HG02943 (cell line): ENCODE data around the gene B4GALNT3.

Source experiments
- ATAC-seq: cut with Tn5 transposase; IDR thresholded peaks from one replicate; pipeline ENCODE4 v1.9.1; 2021; ENCODE audit warnings: mild to moderate bottlenecking, low read depth, moderate library complexity; ENCODE audit not compliant: unreplicated experiment

B4GALNT3 gene

DNA sequence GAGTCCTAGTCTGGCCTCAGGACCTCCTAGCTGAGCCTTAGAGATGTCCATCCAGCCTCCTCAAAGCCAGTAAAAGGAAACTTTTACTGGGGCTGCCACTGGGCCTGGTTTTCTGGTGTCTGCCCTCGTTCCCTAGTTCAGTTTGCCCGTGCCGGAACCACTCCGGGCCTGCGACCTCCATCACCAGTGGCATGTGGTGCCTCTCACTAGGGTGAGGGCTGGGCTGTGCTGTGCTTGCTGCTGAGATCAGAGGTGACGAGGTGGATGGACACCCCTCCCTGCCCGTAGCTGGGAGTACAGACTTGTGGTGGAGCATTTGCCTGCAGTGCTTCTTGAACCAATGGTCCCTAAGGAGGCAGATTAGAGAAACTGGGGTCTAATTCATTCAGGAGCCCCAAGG, 75.7 kb downstream of the B4GALNT3 start:
- no peak for ATAC-seq

GRCh38 chr12:536751-537245, 77.1 kb downstream of the B4GALNT3 start:
- ATAC-seq, result no peak

GRCh38 chr12:537772-538171, 78.0 kb downstream of the B4GALNT3 start:
- no peak for ATAC-seq

- no peak for ATAC-seq
These were observed 79.2 kb downstream of the B4GALNT3 start for GRCh38 chr12:538731-539539.

- no peak for ATAC-seq
These were observed 80.0 kb downstream of the B4GALNT3 start for GRCh38 chr12:539540-540310.

DNA sequence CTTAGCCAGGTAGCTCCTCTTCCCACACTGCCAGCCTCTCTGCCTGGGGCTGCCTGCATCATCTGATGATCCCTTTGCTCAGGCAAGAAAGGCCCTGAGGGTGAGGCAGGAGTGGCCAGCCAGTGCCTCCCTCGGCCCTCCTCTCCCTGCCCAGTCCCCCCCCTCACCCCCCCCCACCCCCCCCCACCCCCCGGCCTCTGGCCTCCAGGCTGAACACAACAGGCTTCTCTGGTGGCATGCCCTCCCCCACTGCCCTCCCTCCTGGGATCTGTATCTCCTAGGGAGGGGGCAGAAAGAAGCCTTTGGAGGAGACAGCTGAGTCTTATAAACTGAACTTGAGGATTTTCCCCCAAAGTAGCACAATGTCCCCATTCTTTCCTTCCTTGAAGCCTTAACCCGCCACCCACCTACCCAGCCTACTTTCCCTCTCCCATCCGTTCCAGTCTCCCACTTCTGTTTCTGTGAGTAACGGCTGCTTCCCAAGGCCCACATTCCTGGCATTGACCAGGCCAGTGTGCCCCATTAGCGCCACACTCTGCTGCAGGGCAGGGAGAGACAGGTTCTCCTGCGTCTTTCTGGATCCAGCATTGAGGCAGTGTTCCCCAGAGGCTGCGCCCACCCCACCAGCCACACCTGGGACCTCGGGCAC, 82.1 kb downstream of the B4GALNT3 start:
- ATAC-seq, result no peak

- no peak for ATAC-seq
These were observed 82.8 kb downstream of the B4GALNT3 start for GRCh38 chr12:542395-543113.

- no peak for ATAC-seq
These were observed 83.3 kb downstream of the B4GALNT3 start for GRCh38 chr12:543114-543451.

DNA sequence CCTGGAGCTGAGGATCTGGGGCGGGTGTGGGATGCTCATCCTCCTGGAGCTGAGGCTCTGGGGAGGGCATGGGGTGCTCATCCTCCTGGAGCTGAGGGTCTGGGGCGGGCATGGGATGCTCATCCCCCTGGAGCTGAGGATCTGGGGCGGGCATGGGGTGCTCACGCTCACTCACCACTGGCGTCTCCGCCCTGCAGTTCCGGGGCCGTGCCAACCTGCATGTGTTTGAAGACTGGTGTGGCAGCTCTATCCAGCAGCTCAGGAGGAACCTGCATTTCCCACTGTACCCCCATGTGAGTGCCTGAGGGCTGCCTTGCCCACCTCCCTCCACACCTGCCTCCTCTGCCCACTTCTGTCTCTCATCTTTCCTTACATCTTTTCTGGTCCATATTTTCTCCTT, 84.4 kb downstream of the B4GALNT3 start:
- ATAC-seq, result no peak

DNA sequence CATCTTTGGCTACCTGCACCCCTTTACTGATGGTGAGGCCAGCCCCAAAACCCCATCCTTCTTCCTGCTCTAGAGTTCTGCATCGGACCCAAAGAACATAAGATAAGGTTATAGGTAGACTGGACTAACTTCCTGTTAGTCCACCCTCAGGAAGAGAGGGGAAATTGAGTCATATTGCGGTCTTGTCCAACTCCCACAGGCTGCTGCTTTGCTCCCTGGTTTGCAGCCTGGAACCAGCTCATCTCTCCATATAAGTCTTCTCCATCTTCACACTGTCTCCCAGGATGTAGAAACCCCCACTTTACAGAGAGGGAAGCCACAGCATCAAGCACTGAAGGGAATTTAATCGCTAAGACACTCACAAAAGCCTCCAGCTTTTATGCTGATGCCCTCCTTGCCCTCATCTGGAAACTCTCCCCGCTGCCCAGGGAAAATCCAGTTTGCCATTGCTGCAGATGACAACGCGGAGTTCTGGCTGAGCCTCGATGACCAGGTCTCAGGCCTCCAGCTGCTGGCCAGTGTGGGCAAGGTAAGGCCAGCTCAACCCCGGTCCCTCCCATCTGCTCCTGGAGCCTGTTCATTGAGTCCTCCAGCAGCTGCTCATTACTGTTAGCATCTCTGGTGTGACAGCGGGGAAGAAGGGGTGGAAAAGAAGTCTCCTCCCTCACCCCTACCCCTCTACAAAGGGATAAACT, 85.3 kb downstream of the B4GALNT3 start:
- no peak for ATAC-seq

GRCh38 chr12:545835-546234, 86.1 kb downstream of the B4GALNT3 start:
- no peak for ATAC-seq

DNA sequence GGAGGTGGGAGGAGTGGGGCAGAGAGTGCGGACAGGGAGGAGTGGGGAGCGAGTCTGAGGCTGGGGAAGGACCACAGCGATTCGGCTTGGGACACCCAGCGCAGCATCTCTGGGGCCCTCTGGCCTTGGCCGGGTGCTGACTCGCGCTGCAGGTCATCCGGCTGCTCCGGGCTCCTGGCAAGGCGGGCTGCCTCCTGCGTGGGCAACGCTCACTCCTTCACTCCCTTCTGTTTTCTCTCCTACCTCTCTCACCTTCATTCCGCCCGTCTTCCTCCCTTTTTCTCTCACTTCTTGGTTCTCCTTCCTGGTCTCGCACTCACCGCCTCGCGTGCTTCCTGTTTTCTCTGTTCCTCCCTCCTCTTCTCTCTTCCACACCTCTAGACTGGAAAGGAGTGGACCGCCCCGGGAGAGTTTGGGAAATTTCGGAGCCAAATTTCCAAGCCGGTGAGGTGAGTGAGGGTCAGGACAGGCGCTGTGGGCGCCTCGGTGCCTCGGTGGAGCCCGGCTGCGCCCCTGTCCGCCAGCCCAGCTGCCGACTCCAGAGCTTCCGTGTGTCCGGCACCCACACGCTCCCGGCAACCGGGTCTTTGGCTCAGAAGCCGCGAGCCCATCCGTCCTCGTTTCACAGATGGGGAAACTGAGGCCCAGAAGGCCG, 86.7 kb downstream of the B4GALNT3 start:
- ATAC-seq, result no peak

DNA sequence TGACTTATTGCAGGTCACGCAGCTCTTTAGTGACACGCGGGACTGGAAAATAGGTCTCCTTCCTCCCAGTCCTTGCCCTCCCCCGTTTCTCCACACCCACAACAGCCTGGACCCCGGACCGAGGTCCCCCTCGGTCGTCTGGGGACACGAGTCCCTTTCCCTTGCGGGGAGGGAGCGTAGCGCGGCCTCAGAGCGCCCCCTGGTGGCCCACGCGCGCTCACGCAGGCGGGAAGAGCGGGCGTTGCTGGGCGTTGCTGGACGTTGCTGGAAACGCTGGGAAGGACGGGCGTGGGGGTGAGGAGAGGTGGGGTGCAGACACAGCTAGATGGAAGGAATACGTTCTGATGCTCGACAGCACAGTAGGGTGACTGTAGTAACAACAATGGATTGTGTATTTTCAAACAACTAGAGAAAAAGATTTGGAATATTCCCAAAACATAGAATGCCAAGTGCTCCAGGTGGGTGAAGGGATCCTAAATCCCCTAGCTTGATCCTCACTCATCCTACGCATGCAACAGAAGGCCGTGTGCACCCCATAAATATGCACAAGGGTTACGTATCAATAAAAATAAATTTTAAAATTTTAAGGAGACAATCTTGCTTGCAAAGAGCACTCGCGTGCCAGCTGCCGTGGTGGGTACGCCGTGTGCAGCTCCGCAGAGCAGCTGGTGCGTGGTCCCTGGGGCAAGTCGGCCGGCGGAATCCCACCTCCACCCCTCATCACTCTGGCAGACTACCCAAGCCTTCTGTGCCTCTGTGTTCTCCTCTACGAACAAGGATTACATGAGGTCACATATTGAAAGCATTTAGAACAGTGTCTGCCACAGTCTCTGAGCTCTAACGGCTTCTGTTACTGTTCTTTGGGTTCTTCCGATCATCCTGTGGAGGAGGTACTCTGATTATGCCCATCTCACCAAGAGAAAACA, 87.4 kb downstream of the B4GALNT3 start:
- no peak for ATAC-seq

DNA sequence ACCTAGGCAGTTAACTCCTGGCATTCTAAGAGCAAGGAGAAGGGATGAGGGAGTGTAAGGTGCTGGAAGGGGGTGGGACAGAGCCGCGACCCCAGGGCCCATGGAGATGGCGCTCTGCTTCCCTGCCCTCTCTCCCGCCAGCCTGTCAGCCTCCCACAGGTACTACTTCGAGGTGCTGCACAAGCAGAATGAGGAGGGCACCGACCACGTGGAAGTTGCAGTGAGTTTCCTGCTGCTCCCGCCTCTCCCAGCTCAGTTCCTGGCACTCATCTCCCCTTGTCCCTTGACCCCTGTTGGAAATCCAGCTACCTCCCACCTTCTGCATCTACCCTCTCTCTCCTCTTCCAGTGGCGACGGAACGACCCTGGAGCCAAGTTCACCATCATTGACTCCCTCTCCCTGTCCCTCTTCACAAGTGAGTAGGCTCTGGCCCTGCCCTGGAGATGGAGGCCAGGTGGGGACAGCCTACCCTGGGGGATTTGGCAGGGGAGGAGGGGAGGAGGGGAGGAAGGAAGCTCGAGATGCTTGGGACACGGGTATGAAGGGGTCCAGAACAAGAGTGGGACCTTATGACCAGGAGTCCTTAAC, 88.2 kb downstream of the B4GALNT3 start:
- no peak for ATAC-seq

DNA sequence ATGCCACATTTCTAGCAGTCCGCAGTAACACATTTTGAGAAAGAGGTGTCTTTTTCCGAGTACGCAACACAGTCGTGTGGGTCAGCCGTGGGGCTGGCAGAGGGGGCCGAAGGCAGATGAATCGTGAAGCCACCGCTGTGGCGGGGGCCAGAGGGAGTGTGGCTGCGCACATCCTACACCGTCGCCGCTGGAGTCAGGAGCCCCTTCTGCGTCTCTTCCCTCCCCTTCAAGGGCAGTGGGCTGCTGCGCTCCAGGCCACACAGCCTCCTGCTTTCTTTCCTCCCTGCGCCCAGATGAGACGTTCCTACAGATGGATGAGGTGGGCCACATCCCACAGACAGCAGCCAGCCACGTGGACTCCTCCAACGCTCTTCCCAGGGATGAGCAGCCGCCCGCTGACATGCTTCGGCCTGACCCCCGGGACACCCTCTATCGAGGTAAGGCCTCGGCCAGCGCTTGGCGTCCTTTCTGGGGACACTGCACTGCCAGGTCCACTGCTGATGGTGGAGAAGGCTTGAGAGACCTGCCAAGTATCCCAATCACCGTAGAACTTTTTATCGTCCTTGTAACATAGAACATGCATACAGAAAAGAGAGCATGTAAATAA, 89.8 kb downstream of the B4GALNT3 start:
- ATAC-seq, result no peak

- ATAC-seq, result no peak
These were observed 90.9 kb downstream of the B4GALNT3 start for GRCh38 chr12:550473-551260.

GRCh38 chr12:552466-552865, 92.7 kb downstream of the B4GALNT3 start:
- ATAC-seq, result no peak
